ENCODE measurements around the gene POLD1.

GRCh38 chr19:50430888-50431342, 46.8 kb downstream of the POLD1 start:
- no peak for TF ChIP-seq CTCF (conservative IDR thresholded peaks at IDR 0.05; ENCODE audit: low read length)
- no peak for TF ChIP-seq EZH2phosphoT487 (IDR thresholded peaks at IDR 0.05; ENCODE audit: borderline replicate concordance, low read depth, low read length)

All from OCI-LY7 (cell line).